ENCODE results near the gene DHRSX. TPM values are rescaled to one million over a fixed set of nuclear protein-coding genes. Genes with fewer than 3 reads are reported as not detected.

The DHRSX gene
- total and polyA plus RNA-seq, 2 donors (not counting 1 experiment from before 2014, with no cell fraction given) = 18.8 to 39.0 TPM

- Histone ChIP-seq H3K4me1 (ENCODE audit: control insufficient read depth in 2 of 2, insufficient read depth in 2 of 2, low read length in 2 of 2) (no peaks in the 10 kb centered on the region), H3K9ac (ENCODE audit: low read length) (no peak overlapping the region), H2AFZ (ENCODE audit: insufficient read depth, low read depth, low read length, poor library complexity, severe bottlenecking) (no peak overlapping the region), H3K27ac (ENCODE audit: low read length in 2 of 2) (no peak overlapping the region), H3K4me2 (replicated peaks; ENCODE audit: low read depth, low read length, poor library complexity, severe bottlenecking) (no peak overlapping the region), H3K36me3 (replicated peaks in 1 of 2; ENCODE audit: control extremely low read depth in 1 of 2, control insufficient read depth in 1 of 2, extremely low read depth in 1 of 2, insufficient read depth in 2 of 2, low read length in 1 of 2) (peaks cover 10 to 16% of the 10 kb centered on the region in 2 experiments), H4K20me1 (ENCODE audit: control insufficient read depth, insufficient read depth, low read length, poor library complexity, severe bottlenecking) (no peaks in the 10 kb centered on the region), H3K27me3 (replicated peaks in 1 of 4; ENCODE audit: control extremely low read depth in 1 of 4, control insufficient read depth in 3 of 4, insufficient read depth in 4 of 4, low read length in 3 of 4) (no peaks in the 10 kb centered on the region), H3K4me3 (ENCODE audit: control extremely low read depth in 1 of 5, extremely low read depth in 1 of 5, insufficient read depth in 1 of 5, low read depth in 2 of 5, low read length in 4 of 5) (no peak overlapping the region), H3K9me3 (ENCODE audit: control extremely low read depth in 1 of 3, control insufficient read depth in 2 of 3, insufficient read depth in 1 of 3, low read length in 2 of 3) (peaks cover 4 to 15% (median 9%) of the 10 kb centered on the region in 3 donors), H3K79me2 (ENCODE audit: control insufficient read depth, insufficient read depth, low read length) (peaks cover 2% of the 10 kb centered on the region)
- WGBS (ENCODE audit: insufficient coverage) = 97% methylated on average over 18 of the region's 19 CpGs
- DNase-seq (no peak), ATAC-seq (ENCODE audit: low read depth) (no peak)
- intact Hi-C loops (cut with micrococcal nuclease) = no loop called here
- H3K27ac Mint-ChIP-seq = no peak overlapping the region
- H3K4me1 Mint-ChIP-seq = no peaks in the 10 kb centered on the region
- TF ChIP-seq EZH2 (IDR thresholded peaks at IDR 0.05; ENCODE audit: borderline replicate concordance, insufficient read depth, low read depth, low read length, poor library complexity, severe bottlenecking) (no peak), CTCF (IDR thresholded peaks at IDR 0.05) (no peak)
- CTCF ChIA-PET = no interaction called here
- POLR2A ChIA-PET = no interaction called here
- no peak overlapping the region for H3K4me3 Mint-ChIP-seq
- H3K9me3 Mint-ChIP-seq (ENCODE audit: insufficient read depth) = no peaks in the 10 kb centered on the region
- H3K27me3 Mint-ChIP-seq = no peaks in the 10 kb centered on the region
Measured at GRCh38 chrX:2395261-2395992, 105.3 kb downstream of the DHRSX start.

- no peak for TF ChIP-seq EZH2 (IDR thresholded peaks at IDR 0.05; ENCODE audit: borderline replicate concordance, insufficient read depth, low read depth, low read length, poor library complexity, severe bottlenecking)
- H4K20me1 ChIP-seq (ENCODE audit: control insufficient read depth, insufficient read depth, low read length, poor library complexity, severe bottlenecking) = no peaks in the 10 kb centered on the region
- H3K27me3 ChIP-seq (replicated peaks in 1 of 4; ENCODE audit: control extremely low read depth in 1 of 4, control insufficient read depth in 3 of 4, insufficient read depth in 4 of 4, low read length in 3 of 4) = no peaks in the 10 kb centered on the region
- Mint-ChIP-seq H3K4me3 (no peak overlapping the region), H3K27me3 (no peaks in the 10 kb centered on the region), H3K27ac (no peak overlapping the region), H3K9me3 (ENCODE audit: insufficient read depth) (no peaks in the 10 kb centered on the region), H3K4me1 (no peaks in the 10 kb centered on the region)
- 89% methylated on average over 8 of the region's 15 CpGs for WGBS (ENCODE audit: insufficient coverage)
- ChIA-PET POLR2A (no interaction called here), CTCF (no interaction called here)
- no peak overlapping the region for H3K9ac ChIP-seq (ENCODE audit: low read length)
- H3K4me1 ChIP-seq (ENCODE audit: control insufficient read depth in 2 of 2, insufficient read depth in 2 of 2, low read length in 2 of 2) = no peaks in the 10 kb centered on the region
- peaks cover 10 to 17% of the 10 kb centered on the region in 2 experiments for H3K36me3 ChIP-seq (replicated peaks in 1 of 2; ENCODE audit: control extremely low read depth in 1 of 2, control insufficient read depth in 1 of 2, extremely low read depth in 1 of 2, insufficient read depth in 2 of 2, low read length in 1 of 2)
- H3K4me2 ChIP-seq (replicated peaks; ENCODE audit: low read depth, low read length, poor library complexity, severe bottlenecking) = no peak overlapping the region
- DNase-seq (no peak), ATAC-seq (ENCODE audit: low read depth) (no peak)
- intact Hi-C loops (cut with micrococcal nuclease) = no loop called here
- no peak overlapping the region for H3K27ac ChIP-seq (ENCODE audit: low read length in 2 of 2)
- H2AFZ ChIP-seq (ENCODE audit: insufficient read depth, low read depth, low read length, poor library complexity, severe bottlenecking) = no peak overlapping the region
- H3K4me3 ChIP-seq (ENCODE audit: control extremely low read depth in 1 of 5, extremely low read depth in 1 of 5, insufficient read depth in 1 of 5, low read depth in 2 of 5, low read length in 4 of 5) = no peak overlapping the region
- no peaks in the 10 kb centered on the region for H3K79me2 ChIP-seq (ENCODE audit: control insufficient read depth, insufficient read depth, low read length)
- H3K9me3 ChIP-seq (ENCODE audit: control extremely low read depth in 1 of 3, control insufficient read depth in 2 of 3, insufficient read depth in 1 of 3, low read length in 2 of 3) = peaks cover 4 to 13% (median 9%) of the 10 kb centered on the region in 3 donors
Measured at GRCh38 chrX:2391869-2392606, 108.7 kb downstream of the DHRSX start.
